ENCODE results near the gene ODAD2.

DNA sequence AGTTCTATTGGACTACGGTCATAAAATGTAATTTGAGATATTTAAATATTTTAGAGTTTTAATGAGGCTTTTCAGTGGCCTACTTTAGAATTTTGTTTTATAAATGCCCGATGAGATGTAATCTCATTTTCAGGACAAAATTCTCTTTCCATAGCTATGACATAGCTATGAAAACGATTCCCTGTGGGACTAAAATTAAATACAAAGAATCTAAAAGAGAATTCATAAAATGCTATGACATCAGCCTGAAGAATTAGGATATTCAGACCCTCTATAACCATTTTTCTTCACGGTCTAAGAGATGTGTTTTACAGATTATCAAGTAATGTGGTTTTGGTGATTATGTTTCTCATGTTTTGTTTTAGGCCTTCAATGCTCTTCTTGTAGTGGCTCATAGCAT, 48.2 kb upstream of the ODAD2 start:
- TF ChIP-seq CTCF (IDR thresholded peaks at IDR 0.05) (no peak), JUN (CRISPR knock-in tag; IDR thresholded peaks at IDR 0.05) (no peak), ZNF317 (CRISPR knock-in tag; IDR thresholded peaks at IDR 0.05; ENCODE audit: borderline replicate concordance, low read depth) (no peak), ZNF671 (CRISPR knock-in tag; IDR thresholded peaks at IDR 0.05) (no peak)

All from WTC11 (cell line).